ENCODE measurements around the gene IL27RA.
A peak's percentile ranks its signal among the peaks of the same experiment; 100 is the strongest.

The IL27RA gene

GRCh38 chr19:13995878-13996765 is 35.4 kb upstream of the IL27RA start:
- Histone ChIP-seq H3K27ac (peak overlapping the region in 1 of 11 experiments; percentile 14; a peak in 1 of 22 replicates), H4K20me1 (peaks cover 0 to 17% (median 0%) of the 10 kb centered on the region in 11 experiments; a peak in 1 of 22 replicates), H3K9me3 (replicated peaks in 1 of 11) (peaks cover 9 to 14% (median 12%) of the 10 kb centered on the region in 11 experiments)

GRCh38 chr19:13996928-13997630 is 34.5 kb upstream of the IL27RA start:
- peaks cover 20 to 43% (median 28%) of the 10 kb centered on the region in 10 experiments for H3K4me1 ChIP-seq
- no peak overlapping the region for H3K4me2 ChIP-seq
- H3K36me3 ChIP-seq: peaks cover 28 to 66% (median 52%) of the 10 kb centered on the region in 11 experiments
- H4K20me1 ChIP-seq: peaks cover 0 to 17% (median 0%) of the 10 kb centered on the region in 11 experiments; a peak in 1 of 22 replicates
- peak overlapping the region in 1 of 11 experiments; percentile 21; a peak in 2 of 22 replicates for H3K27ac ChIP-seq
- H3K4me3 ChIP-seq: no peak overlapping the region
- H3K9ac ChIP-seq: peak overlapping the region in 4 of 11 experiments; percentile 9 to 44 (median 19); a peak in 2 of 22 replicates
- H3K9me3 ChIP-seq (replicated peaks in 1 of 11): peaks cover 9 to 14% (median 12%) of the 10 kb centered on the region in 11 experiments
- no peaks in the 10 kb centered on the region for H3K27me3 ChIP-seq
- TF ChIP-seq Cebpa-rat (IDR thresholded peaks at IDR 0.05): no peak

More at GRCh38 chr19:13995878-13996765, 35.4 kb upstream of the IL27RA start:
- peaks cover 12 to 40% (median 27%) of the 10 kb centered on the region in 10 experiments for H3K4me1 ChIP-seq
- peaks cover 31 to 76% (median 60%) of the 10 kb centered on the region in 11 experiments for H3K36me3 ChIP-seq
- H3K4me2 ChIP-seq: no peak overlapping the region
- no peak overlapping the region for H3K4me3 ChIP-seq
- H3K9ac ChIP-seq: peak overlapping the region in 1 of 11 experiments; percentile 24; a peak in 2 of 22 replicates
- TF ChIP-seq Cebpa-rat (IDR thresholded peaks at IDR 0.05): no peak
- H3K27me3 ChIP-seq: no peaks in the 10 kb centered on the region

GRCh38 chr19:13997631-13997962 is 34.0 kb upstream of the IL27RA start:
- Histone ChIP-seq H3K4me3 (no peak overlapping the region), H3K4me2 (no peak overlapping the region), H4K20me1 (peaks cover 0 to 17% (median 0%) of the 10 kb centered on the region in 11 experiments; a peak in 1 of 22 replicates), H3K27me3 (no peaks in the 10 kb centered on the region), H3K4me1 (peaks cover 25 to 48% (median 33%) of the 10 kb centered on the region in 10 experiments), H3K9me3 (replicated peaks in 1 of 11) (peaks cover 9 to 14% (median 12%) of the 10 kb centered on the region in 11 experiments), H3K36me3 (peaks cover 23 to 61% (median 46%) of the 10 kb centered on the region in 11 experiments), H3K27ac (peak overlapping the region in 1 of 11 experiments; percentile 21; a peak in 2 of 22 replicates), H3K9ac (peak overlapping the region in 4 of 11 experiments; percentile 9 to 44 (median 19); a peak in 2 of 22 replicates)
- TF ChIP-seq Cebpa-rat (IDR thresholded peaks at IDR 0.05): no peak

DNA sequence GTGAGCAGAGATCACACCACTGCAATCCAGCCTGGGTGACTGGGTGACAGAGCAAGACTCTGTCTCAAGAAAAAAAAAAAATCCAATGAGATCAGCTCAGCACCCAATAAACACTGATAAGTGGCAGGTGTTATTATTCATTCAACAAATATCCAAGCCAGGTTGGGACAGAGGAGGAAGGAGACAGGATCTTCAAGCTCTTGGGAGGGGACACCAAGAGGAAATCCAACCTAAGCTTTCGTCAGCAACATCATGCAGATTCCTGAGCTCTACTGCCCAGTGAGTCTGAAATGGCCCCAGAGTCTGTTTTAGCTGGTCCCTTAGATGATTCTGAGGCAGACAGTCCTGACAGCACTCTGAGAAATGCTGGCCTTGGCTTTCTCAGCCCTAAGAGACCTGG is 33.1 kb upstream of the IL27RA start:
- H4K20me1 ChIP-seq: peaks cover 0 to 17% (median 0%) of the 10 kb centered on the region in 11 experiments; a peak in 1 of 22 replicates
- no peak overlapping the region for H3K27ac ChIP-seq
- H3K4me1 ChIP-seq: peaks cover 34 to 56% (median 42%) of the 10 kb centered on the region in 10 experiments
- peaks cover 9 to 14% (median 12%) of the 10 kb centered on the region in 11 experiments for H3K9me3 ChIP-seq (replicated peaks in 1 of 11)
- H3K4me2 ChIP-seq: no peak overlapping the region
- peaks cover 14 to 53% (median 38%) of the 10 kb centered on the region in 11 experiments for H3K36me3 ChIP-seq
- no peak overlapping the region for H3K9ac ChIP-seq
- no peak for TF ChIP-seq Cebpa-rat (IDR thresholded peaks at IDR 0.05)
- H3K4me3 ChIP-seq: no peak overlapping the region
- H3K27me3 ChIP-seq: no peaks in the 10 kb centered on the region

DNA sequence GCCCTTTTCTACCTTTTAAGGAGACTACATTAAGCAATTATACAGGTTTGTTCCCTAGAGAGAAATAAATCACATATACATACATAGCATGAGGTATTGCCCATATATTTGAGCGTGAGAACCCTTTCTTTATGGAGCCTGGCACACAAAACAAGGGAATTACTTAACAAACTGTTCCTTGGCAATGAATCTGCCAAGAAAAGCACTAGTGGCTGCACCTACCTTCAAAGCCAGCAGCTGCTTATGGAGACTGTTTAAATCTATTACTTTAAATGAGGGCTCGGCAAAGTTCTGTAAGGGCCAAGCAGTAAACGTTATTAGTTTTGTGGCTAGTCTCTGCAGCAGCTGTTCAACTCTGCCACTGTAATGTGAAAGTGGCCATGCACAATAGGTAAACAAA is 32.5 kb upstream of the IL27RA start:
- TF ChIP-seq Cebpa-rat (IDR thresholded peaks at IDR 0.05): no peak
- peaks cover 40 to 60% (median 45%) of the 10 kb centered on the region in 10 experiments for H3K4me1 ChIP-seq
- no peaks in the 10 kb centered on the region for H3K27me3 ChIP-seq
- H3K27ac ChIP-seq: no peak overlapping the region
- no peak overlapping the region for H3K4me2 ChIP-seq
- peaks cover 0 to 17% (median 0%) of the 10 kb centered on the region in 11 experiments; a peak in 1 of 22 replicates for H4K20me1 ChIP-seq
- peaks cover 14 to 51% (median 37%) of the 10 kb centered on the region in 11 experiments for H3K36me3 ChIP-seq
- H3K4me3 ChIP-seq: no peak overlapping the region
- H3K9ac ChIP-seq: no peak overlapping the region
- peaks cover 9 to 14% (median 12%) of the 10 kb centered on the region in 11 experiments for H3K9me3 ChIP-seq (replicated peaks in 1 of 11)

DNA sequence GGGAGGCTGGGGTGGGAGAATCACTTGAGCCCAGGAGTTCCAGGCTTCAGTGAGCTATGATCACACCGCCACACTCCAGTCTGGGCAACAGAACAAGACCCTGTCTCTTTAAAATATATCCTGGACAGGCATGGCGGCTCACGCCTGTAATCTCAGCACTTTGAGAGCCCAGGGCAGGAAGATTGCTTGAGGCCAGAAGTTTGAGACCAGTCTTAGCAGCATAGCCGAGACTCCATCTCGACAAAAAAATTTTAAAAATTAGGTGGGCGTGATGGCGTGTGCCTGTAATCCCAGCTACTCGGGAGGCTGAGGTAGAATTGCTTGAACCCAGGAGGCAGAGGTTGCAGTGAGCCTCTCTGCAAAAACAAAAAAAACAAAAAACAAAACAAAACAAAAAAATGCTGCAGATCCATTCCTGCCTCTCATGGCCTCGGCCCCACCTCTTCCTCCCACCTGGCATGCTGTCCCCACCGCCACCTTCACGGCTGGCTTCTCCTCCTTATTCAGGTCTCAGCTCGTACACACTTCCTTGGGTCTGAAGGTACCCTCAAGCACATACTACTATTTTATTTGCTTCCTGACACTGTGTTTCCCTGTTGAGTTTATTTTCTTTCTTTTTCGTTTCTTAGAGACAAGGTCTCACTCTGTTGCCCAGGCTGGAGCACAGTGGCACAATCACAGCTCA is 30.7 kb upstream of the IL27RA start:
- Histone ChIP-seq H4K20me1 (peaks cover 0 to 15% (median 0%) of the 10 kb centered on the region in 11 experiments; a peak in 1 of 22 replicates), H3K9me3 (replicated peaks in 1 of 11) (peaks cover 9 to 14% (median 12%) of the 10 kb centered on the region in 11 experiments), H3K4me3 (no peak overlapping the region), H3K36me3 (peaks cover 14 to 41% (median 29%) of the 10 kb centered on the region in 11 experiments; a peak in 21 of 22 replicates), H3K27ac (peak overlapping the region in 9 of 11 experiments; percentile 31 to 96 (median 90); a peak in 17 of 22 replicates), H3K9ac (peak overlapping the region; percentile 0 to 93 (median 27); a peak in 16 of 22 replicates), H3K4me2 (peak overlapping the region; percentile 79 to 96 (median 88)), H3K27me3 (no peaks in the 10 kb centered on the region), H3K4me1 (peaks cover 48 to 70% (median 58%) of the 10 kb centered on the region in 10 experiments)
- TF ChIP-seq Cebpa-rat (IDR thresholded peaks at IDR 0.05): no peak

GRCh38 chr19:14002571-14003250 is 28.9 kb upstream of the IL27RA start:
- H3K9ac ChIP-seq: peak overlapping the region; percentile 49 to 99 (median 92); a peak in 21 of 22 replicates

More at GRCh38 chr19:14002571-14003250, 28.9 kb upstream of the IL27RA start:
- Histone ChIP-seq H3K27me3 (no peaks in the 10 kb centered on the region), H3K4me2 (peak overlapping the region; percentile 79 to 96 (median 88)), H4K20me1 (peaks cover 0 to 6% (median 0%) of the 10 kb centered on the region in 11 experiments; a peak in 1 of 22 replicates), H3K4me3 (peak overlapping the region in 3 of 10 experiments; percentile 0 to 7 (median 6); a peak in 3 of 20 replicates), H3K4me1 (peaks cover 48 to 68% (median 61%) of the 10 kb centered on the region in 10 experiments), H3K9me3 (replicated peaks in 1 of 11) (peaks cover 9 to 14% (median 12%) of the 10 kb centered on the region in 11 experiments), H3K36me3 (peaks cover 12 to 27% (median 19%) of the 10 kb centered on the region in 11 experiments; a peak in 21 of 22 replicates), H3K27ac (peak overlapping the region; percentile 71 to 99 (median 92))
- TF ChIP-seq Cebpa-rat (IDR thresholded peaks at IDR 0.05): no peak

All from BLaER1 treated with 17β-estradiol and CSF1 and Interleukin-3, amounts not matched to agents 10 nM and 100 nM (cell line).